Coronary artery (tissue), 2 donors: ENCODE measurements around the gene ANKRD13D.

Experiments used
- DNase-seq: peaks from one replicate; pipeline ENCODE4 v3.0.0-alpha.2; 2017; ENCODE audit warnings: low spot score
- H3K27ac ChIP-seq, 2 donors: fragments of 200-600 bp; sonication (generic); one replicate each; pipeline ENCODE4 v1.5.1; 2016 to 2019
- H3K4me3 ChIP-seq: fragments of 200-600 bp; sonication (generic); 2 replicates; pipeline ENCODE4 v1.5.1; 2016; ENCODE audit warnings: mild to moderate bottlenecking, moderate library complexity
- CTCF ChIP-seq: fragments of 200-600 bp; sonication (generic); IDR thresholded peaks from one replicate; pipeline ENCODE4 v1.5.1; 2019; ENCODE audit warnings: antibody characterized with exemption

Gene ANKRD13D

GRCh38 chr11:67311556-67312082, 22.5 kb downstream of the ANKRD13D start:
- no peak overlapping the region for H3K27ac ChIP-seq
- no peak for TF ChIP-seq CTCF
- no peak for DNase-seq
- H3K4me3 ChIP-seq = no peak overlapping the region

GRCh38 chr11:67312187-67313021, 23.3 kb downstream of the ANKRD13D start:
- Histone ChIP-seq H3K27ac (no peak overlapping the region), H3K4me3 (no peak overlapping the region)
- no peak for DNase-seq
- TF ChIP-seq CTCF = no peak

- DNase-seq = no peak
- no peak overlapping the region for H3K27ac ChIP-seq
- no peak overlapping the region for H3K4me3 ChIP-seq
- no peak for TF ChIP-seq CTCF
Observed at GRCh38 chr11:67313125-67313890, 24.2 kb downstream of the ANKRD13D start.

- Histone ChIP-seq H3K27ac (no peak overlapping the region), H3K4me3 (no peak overlapping the region)
- no peak for DNase-seq
- no peak for TF ChIP-seq CTCF
Observed at GRCh38 chr11:67314218-67314617, 25.1 kb downstream of the ANKRD13D start.

GRCh38 chr11:67315325-67315909, 26.3 kb downstream of the ANKRD13D start:
- no peak overlapping the region for H3K4me3 ChIP-seq
- no peak overlapping the region for H3K27ac ChIP-seq
- DNase-seq = no peak
- no peak for TF ChIP-seq CTCF

DNA sequence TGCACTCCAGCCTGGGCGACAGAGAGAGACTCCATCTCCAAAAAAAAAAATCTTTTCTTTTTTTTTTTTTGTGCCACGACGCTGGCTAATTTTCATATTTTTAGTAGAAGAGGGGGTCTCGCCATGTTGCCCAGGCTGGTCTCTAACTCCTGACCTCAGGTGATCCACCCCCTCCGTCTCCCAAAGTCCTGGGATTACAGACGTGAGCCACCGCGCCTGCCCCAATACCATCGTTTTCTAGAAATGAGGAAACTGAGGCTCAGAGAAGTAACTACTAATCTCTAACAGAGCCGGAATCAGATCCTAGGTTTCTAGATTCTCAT, 27.7 kb downstream of the ANKRD13D start:
- Histone ChIP-seq H3K4me3 (peak overlapping the region; percentile 85), H3K27ac (peak overlapping the region; percentile 86 to 96)
- no peak for DNase-seq
- no peak for TF ChIP-seq CTCF
